ENCODE results near the gene SSRP1. TPM values are rescaled to one million over a fixed set of nuclear protein-coding genes. Genes with fewer than 3 reads are reported as not detected.

SSRP1 gene
- total and polyA plus RNA-seq, 8 donors: 20.5 to 61.9 (median 42.7) TPM

DNA sequence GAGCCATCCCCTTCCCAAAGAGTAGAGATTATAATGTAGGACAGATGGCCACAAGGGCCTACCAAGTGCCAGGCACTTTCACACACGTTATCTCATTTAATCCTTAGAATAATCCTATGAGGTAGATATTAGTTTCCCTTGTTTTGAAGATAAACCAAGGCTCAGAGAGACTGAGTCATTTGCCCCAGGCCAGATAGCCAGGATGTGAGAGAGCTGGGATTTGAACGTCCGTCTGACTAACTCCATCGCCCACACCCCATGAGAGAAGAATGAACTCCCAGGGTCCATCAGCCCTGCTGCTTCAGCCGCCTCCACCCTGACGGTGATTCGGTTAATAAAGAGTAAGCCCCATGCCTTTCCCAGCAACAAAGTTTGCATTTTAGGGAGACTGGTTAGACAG, 34.6 kb upstream of the SSRP1 start:
- H3K4me3 ChIP-seq: no peak overlapping the region
- TF ChIP-seq, protein P1, sequence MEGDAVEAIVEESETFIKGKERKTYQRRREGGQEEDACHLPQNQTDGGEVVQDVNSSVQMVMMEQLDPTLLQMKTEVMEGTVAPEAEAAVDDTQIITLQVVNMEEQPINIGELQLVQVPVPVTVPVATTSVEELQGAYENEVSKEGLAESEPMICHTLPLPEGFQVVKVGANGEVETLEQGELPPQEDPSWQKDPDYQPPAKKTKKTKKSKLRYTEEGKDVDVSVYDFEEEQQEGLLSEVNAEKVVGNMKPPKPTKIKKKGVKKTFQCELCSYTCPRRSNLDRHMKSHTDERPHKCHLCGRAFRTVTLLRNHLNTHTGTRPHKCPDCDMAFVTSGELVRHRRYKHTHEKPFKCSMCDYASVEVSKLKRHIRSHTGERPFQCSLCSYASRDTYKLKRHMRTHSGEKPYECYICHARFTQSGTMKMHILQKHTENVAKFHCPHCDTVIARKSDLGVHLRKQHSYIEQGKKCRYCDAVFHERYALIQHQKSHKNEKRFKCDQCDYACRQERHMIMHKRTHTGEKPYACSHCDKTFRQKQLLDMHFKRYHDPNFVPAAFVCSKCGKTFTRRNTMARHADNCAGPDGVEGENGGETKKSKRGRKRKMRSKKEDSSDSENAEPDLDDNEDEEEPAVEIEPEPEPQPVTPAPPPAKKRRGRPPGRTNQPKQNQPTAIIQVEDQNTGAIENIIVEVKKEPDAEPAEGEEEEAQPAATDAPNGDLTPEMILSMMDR (IDR thresholded peaks at IDR 0.05): no peak
- WGBS, 2 donors: 86 to 93% methylated on average over 7 of the region's 7 CpGs
- ATAC-seq (no peak), DNase-seq (no peak), FAIRE-seq (no peak)
- H3K9me3 ChIP-seq: no peaks in the 10 kb centered on the region
- H3K27me3 ChIP-seq: no peaks in the 10 kb centered on the region
- H3K27ac ChIP-seq: no peak overlapping the region
- H3K4me1 ChIP-seq: no peaks in the 10 kb centered on the region
- intact Hi-C loops (cut with DNase I): no loop called here
- H3K36me3 ChIP-seq: no peaks in the 10 kb centered on the region

DNA sequence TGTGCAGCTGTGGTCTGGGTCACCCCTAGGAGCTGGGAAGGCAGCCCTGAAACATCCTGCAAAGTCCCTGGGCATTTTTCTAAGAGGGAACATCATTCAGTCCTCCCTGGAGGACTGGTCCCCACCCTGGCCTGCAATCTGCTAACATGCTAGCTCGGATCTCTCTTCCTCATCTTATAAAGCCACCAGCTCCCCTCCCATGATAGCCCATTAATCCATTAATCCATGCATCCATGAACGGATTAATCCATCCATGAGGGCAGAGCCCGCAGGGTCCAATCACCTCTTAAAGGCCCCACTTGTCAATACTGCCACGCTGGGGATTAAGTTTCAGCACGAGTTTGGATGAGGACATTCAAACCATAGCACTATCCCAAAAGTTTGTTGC, 33.1 kb upstream of the SSRP1 start:
- TF ChIP-seq, protein P1 (IDR thresholded peaks at IDR 0.05): no peak
- intact Hi-C loops (cut with DNase I): no loop called here
- no peak for FAIRE-seq
- no peak for ATAC-seq
- no peak overlapping the region for H3K27ac ChIP-seq
- no peak for DNase-seq
- H3K9me3 ChIP-seq: no peaks in the 10 kb centered on the region
- H3K4me3 ChIP-seq: no peak overlapping the region
- no peaks in the 10 kb centered on the region for H3K27me3 ChIP-seq
- 71 to 79% methylated on average over 5 of the region's 5 CpGs for WGBS, 2 donors
- no peaks in the 10 kb centered on the region for H3K36me3 ChIP-seq
- H3K4me1 ChIP-seq: no peaks in the 10 kb centered on the region

DNA sequence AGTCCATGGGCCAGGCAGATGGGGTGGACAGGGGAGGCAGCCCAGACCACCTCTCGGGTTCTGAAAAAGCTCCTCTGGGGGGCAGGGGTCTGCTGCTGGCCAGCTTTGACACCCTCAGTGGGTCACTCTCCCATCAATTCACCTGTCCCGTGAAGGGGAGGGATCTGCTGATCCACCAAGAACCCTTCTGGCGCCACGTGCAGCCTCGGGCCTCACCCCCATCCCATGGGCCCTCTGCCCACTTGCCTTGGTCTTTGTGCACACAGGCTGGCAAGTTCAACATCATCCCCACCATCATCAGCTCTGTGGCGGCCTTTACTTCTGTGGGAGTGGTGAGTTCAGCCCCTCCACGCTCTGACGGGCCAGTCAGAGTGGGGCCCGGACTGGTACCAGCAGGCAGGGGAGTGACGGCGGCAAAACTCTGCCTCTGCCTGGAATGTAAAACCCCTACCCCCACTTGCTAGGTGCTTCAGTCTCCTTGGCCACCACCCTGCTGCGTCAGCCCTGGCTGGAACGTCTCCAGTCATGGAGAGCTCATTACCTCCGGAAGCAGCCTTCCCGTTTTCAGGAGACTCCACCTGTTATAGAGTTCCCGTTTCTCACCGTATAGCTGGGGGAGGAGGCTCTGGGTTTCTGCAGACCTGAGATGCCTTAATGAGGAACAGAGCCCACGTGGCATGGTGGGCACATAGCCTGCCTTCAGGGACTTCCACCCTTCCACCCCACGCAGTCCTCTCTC, 32.6 kb upstream of the SSRP1 start:
- Histone ChIP-seq H3K36me3 (no peaks in the 10 kb centered on the region), H3K4me3 (no peak overlapping the region), H3K9me3 (no peaks in the 10 kb centered on the region), H3K4me1 (no peaks in the 10 kb centered on the region), H3K27ac (no peak overlapping the region), H3K27me3 (no peaks in the 10 kb centered on the region)
- DNase-seq (peak in 2 of 6 donors; percentile 23 to 57), FAIRE-seq (no peak), ATAC-seq (peak in 3 of 4 donors; percentile 39 to 57 (median 45))
- intact Hi-C loops (cut with DNase I): no loop called here
- 59 to 62% methylated on average over 17 to 19 of the region's 19 CpGs for WGBS, 2 donors
- TF ChIP-seq, protein P1 (IDR thresholded peaks at IDR 0.05): no peak

DNA sequence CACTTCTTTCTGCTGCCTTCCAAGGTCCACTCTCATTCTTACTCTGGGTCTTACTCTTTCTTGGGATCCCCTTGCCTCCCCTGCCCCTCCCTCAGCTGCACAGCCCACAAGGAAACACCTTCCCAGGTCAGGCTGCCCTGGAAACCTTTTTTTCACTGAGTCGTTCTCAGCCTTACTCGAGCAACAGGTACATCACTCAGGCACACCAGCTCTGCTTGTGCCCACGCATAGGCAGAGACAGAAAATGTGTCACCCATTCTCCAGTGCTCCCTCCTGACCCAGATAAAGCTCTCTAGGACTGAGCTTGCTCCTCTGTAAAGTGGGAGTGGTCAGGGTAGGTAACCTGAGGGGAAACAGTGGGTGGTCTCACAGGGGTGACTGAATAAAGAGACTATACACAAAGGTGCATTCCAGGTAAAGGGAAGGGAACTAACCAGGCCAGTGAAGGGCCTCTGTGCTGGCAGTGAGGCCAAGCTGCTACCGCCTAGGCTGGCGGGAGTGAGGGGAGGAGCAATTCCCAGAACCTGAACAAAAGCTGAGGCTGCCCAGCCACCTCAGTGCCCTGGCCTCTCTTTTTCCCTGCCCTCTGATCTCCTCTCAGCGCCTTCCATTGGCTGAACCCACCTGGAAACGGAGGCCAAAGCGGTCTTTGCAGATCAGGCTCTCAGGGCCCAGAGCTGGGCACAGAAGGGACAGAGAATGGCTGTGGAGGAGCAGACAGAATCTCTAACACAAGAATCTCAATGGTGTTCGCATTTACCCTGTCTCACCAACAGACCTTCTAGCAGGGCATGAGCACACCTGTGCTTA, 29.4 kb upstream of the SSRP1 start:
- Histone ChIP-seq H3K4me1 (no peaks in the 10 kb centered on the region), H3K4me3 (no peak overlapping the region), H3K9me3 (no peaks in the 10 kb centered on the region), H3K36me3 (no peaks in the 10 kb centered on the region), H3K27ac (no peak overlapping the region), H3K27me3 (no peaks in the 10 kb centered on the region)
- intact Hi-C loops (cut with DNase I): no loop called here
- no peak for ATAC-seq
- FAIRE-seq: no peak
- TF ChIP-seq, protein P1 (IDR thresholded peaks at IDR 0.05): no peak
- WGBS, 2 donors: 78 to 82% methylated on average over 9 of the region's 9 CpGs
- DNase-seq: no peak

Data from pancreas (tissue), 10 donors.